Astrocyte (in vitro differentiated cells and primary cell): ENCODE results near the gene CACNA1D. TPM values are rescaled to one million over a fixed set of nuclear protein-coding genes. Genes with fewer than 3 reads are reported as not detected.

Experiments used
- DNase-seq: peaks from one replicate; pipeline ENCODE4 v3.0.0-alpha.2; 2010; ENCODE audit warnings: low read depth
- FAIRE-seq: peaks from 2 replicates; lab custom pipeline; 2011; peaks lifted over from hg19 to GRCh38; lab: Jason Lieb, UNC
- H2AFZ ChIP-seq: 2 replicates; pipeline ENCODE4 v1.6.0; 2012; ENCODE audit warnings: low read depth, low read length, inconsistent platforms
- H3K27ac ChIP-seq: 2 replicates; pipeline ENCODE4 v1.5.1; 2011; ENCODE audit warnings: low read depth, low read length, inconsistent platforms
- H3K27me3 ChIP-seq: 2 replicates; pipeline ENCODE4 v1.6.0; 2011; ENCODE audit warnings: low read length, inconsistent platforms; ENCODE audit not compliant: insufficient read depth
- H3K36me3 ChIP-seq: 2 replicates; pipeline ENCODE4 v1.5.1; 2011; ENCODE audit warnings: low read length, inconsistent platforms; ENCODE audit not compliant: insufficient read depth
- H3K4me1 ChIP-seq: 2 replicates; pipeline ENCODE4 v1.5.1; 2011; ENCODE audit warnings: low read length, inconsistent platforms; ENCODE audit not compliant: insufficient read depth
- H3K4me2 ChIP-seq: 2 replicates; pipeline ENCODE4 v1.6.0; 2012; ENCODE audit warnings: low read length, inconsistent platforms
- H3K4me3 ChIP-seq: 2 replicates; pipeline ENCODE4 v1.5.1; 2011; ENCODE audit warnings: low read depth, mild to moderate bottlenecking, low read length, inconsistent platforms; ENCODE audit not compliant: insufficient read depth
- H3K79me2 ChIP-seq: 2 replicates; pipeline ENCODE4 v1.6.0; 2012; ENCODE audit warnings: mild to moderate bottlenecking, low read length, inconsistent platforms; ENCODE audit not compliant: insufficient read depth
- H3K9ac ChIP-seq: 2 replicates; pipeline ENCODE4 v1.6.0; 2012; ENCODE audit warnings: mild to moderate bottlenecking, low read length, inconsistent platforms
- H3K9me3 ChIP-seq: 2 replicates; pipeline ENCODE4 v1.5.1; 2012; ENCODE audit warnings: low read depth, mild to moderate bottlenecking, low read length, inconsistent platforms; ENCODE audit not compliant: insufficient read depth
- H4K20me1 ChIP-seq: 2 replicates; pipeline ENCODE4 v1.6.0; 2012; ENCODE audit warnings: low read length, inconsistent platforms; ENCODE audit not compliant: insufficient read depth
- H3K27ac Mint-ChIP-seq: one replicate; pipeline ENCODE4 v1.8.0; 2021; ENCODE audit warnings: mild to moderate bottlenecking, mixed read lengths; ENCODE audit not compliant: unreplicated experiment
- H3K27me3 Mint-ChIP-seq: one replicate; pipeline ENCODE4 v1.8.0; 2021; ENCODE audit warnings: low read depth, mixed read lengths; ENCODE audit not compliant: unreplicated experiment
- H3K36me3 Mint-ChIP-seq: one replicate; pipeline ENCODE4 v1.8.0; 2021; ENCODE audit warnings: low read depth, mixed read lengths; ENCODE audit not compliant: unreplicated experiment
- H3K4me1 Mint-ChIP-seq: one replicate; pipeline ENCODE4 v1.8.0; 2021; ENCODE audit warnings: low read depth, mixed read lengths; ENCODE audit not compliant: unreplicated experiment
- H3K4me3 Mint-ChIP-seq: one replicate; pipeline ENCODE4 v1.8.0; 2021; ENCODE audit warnings: mild to moderate bottlenecking, moderate library complexity, mixed read lengths; ENCODE audit not compliant: unreplicated experiment
- H3K9me3 Mint-ChIP-seq: one replicate; pipeline ENCODE4 v1.8.0; 2021; ENCODE audit warnings: mild to moderate bottlenecking, mixed read lengths; ENCODE audit not compliant: unreplicated experiment
- CTCF ChIP-seq: IDR thresholded peaks from 2 replicates; pipeline ENCODE4 v1.5.1; 2011; ENCODE audit warnings: low read depth, mild to moderate bottlenecking, inconsistent platforms, low read length, moderate library complexity; ENCODE audit not compliant: insufficient read depth
- EZH2 ChIP-seq: IDR thresholded peaks from 2 replicates; pipeline ENCODE4 v1.6.1; 2012; ENCODE audit warnings: mild to moderate bottlenecking, low read length, inconsistent platforms; ENCODE audit not compliant: insufficient read depth
- total RNA-seq: library from RNA; stranded (reverse); gene quantifications from 2 replicates; pipeline ENCODE4 v1.2.1, GENCODE V29; 2021

Gene CACNA1D
- total RNA-seq, 1 donor from 2014 or later, result 0.41 TPM

GRCh38 chr3:53819163-53819868 lies 324.9 kb downstream of the CACNA1D start:
- FAIRE-seq (no peak), DNase-seq (no peak)
- Mint-ChIP-seq H3K4me3 (no peak overlapping the region), H3K36me3 (no peaks in the 10 kb centered on the region), H3K27ac (no peak overlapping the region), H3K4me1 (peaks cover 7% of the 10 kb centered on the region), H3K9me3 (no peaks in the 10 kb centered on the region), H3K27me3 (peaks cover 16% of the 10 kb centered on the region)
- H3K4me2 ChIP-seq, result no peak overlapping the region
- no peaks in the 10 kb centered on the region for H3K4me1 ChIP-seq
- no peaks in the 10 kb centered on the region for H4K20me1 ChIP-seq
- H3K79me2 ChIP-seq, result no peaks in the 10 kb centered on the region
- no peak overlapping the region for H3K27ac ChIP-seq
- H3K36me3 ChIP-seq, result no peaks in the 10 kb centered on the region
- H3K4me3 ChIP-seq, result no peak overlapping the region
- no peak overlapping the region for H3K9ac ChIP-seq
- TF ChIP-seq CTCF (no peak), EZH2 (no peak)
- no peaks in the 10 kb centered on the region for H3K9me3 ChIP-seq
- H2AFZ ChIP-seq, result no peak overlapping the region
- H3K27me3 ChIP-seq, result no peaks in the 10 kb centered on the region

GRCh38 chr3:53820084-53820483 lies 325.7 kb downstream of the CACNA1D start:
- no peak for FAIRE-seq
- Histone ChIP-seq H3K27ac (no peak overlapping the region), H3K9ac (no peak overlapping the region), H3K4me2 (no peak overlapping the region), H4K20me1 (no peaks in the 10 kb centered on the region), H3K9me3 (no peaks in the 10 kb centered on the region), H3K79me2 (no peaks in the 10 kb centered on the region), H3K27me3 (no peaks in the 10 kb centered on the region), H3K4me3 (no peak overlapping the region), H3K4me1 (no peaks in the 10 kb centered on the region), H3K36me3 (no peaks in the 10 kb centered on the region), H2AFZ (no peak overlapping the region)
- no peak overlapping the region for H3K27ac Mint-ChIP-seq
- TF ChIP-seq CTCF, result no peak
- no peak overlapping the region for H3K4me3 Mint-ChIP-seq
- H3K27me3 Mint-ChIP-seq, result peaks cover 16% of the 10 kb centered on the region
- no peaks in the 10 kb centered on the region for H3K9me3 Mint-ChIP-seq
- peaks cover 7% of the 10 kb centered on the region for H3K4me1 Mint-ChIP-seq
- DNase-seq, result no peak
- no peaks in the 10 kb centered on the region for H3K36me3 Mint-ChIP-seq
